ENCODE measurements around the gene MAP3K8.

- peak; percentile 77 for TF ChIP-seq POLR2A (IDR thresholded peaks at IDR 0.05; ENCODE audit: low read depth, low read length)
- TF ChIP-seq POLR2AphosphoS5 (IDR thresholded peaks at IDR 0.05; ENCODE audit: low read depth, low read length), result peak; percentile 42; the same call in 1 of the 2 replicates
- no peak for TF ChIP-seq TAF1 (IDR thresholded peaks at IDR 0.05; ENCODE audit: low read depth, low read length)
- TF ChIP-seq POU2F2 (IDR thresholded peaks at IDR 0.05; ENCODE audit: low read depth, low read length), result no peak
Observed at GRCh38 chr10:30433306-30433729, 666 bp upstream of the MAP3K8 start.

Data from GM12891 (cell line).